ENCODE measurements around the gene DDIT4. TPM values are rescaled to one million over a fixed set of nuclear protein-coding genes. Genes with fewer than 3 reads are reported as not detected.
A peak's percentile ranks its signal among the peaks of the same experiment; 100 is the strongest.
"Not testable (repeated sequence)": the region's sequence is repeated elsewhere in the genome, so short reads cannot be mapped to it uniquely, and the experiment has no call there.

DDIT4 gene
- total and polyA plus RNA-seq, 2 donors = 137 to 277 TPM

DNA sequence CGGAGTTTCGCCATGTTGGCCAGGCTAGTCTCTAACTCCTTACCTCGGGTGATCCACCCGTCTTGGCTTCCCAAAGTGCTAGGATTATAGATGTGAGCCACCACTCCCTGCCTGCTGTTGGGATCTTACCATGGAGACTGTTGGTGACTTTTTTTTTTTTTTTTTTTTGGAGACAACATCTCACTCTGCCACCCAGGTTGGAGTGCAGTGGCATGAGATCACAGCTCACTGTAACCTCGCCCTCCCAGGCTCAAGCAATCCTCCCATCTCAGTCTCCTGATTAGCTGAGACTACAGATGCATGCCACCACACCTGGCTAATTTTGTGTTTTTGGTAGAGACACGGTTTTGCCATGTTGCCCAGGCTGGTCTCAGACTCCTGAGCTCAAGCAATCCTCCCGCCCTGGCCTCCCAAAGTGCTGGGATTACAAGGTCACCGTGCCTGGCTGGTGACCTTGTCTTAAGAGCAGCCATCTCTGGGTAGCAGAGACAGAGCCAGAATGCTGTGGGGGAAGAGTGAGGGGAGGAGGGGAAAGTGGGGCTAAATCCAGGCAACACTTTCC, 32.0 kb upstream of the DDIT4 start:
- H3K4me3 ChIP-seq (ENCODE audit: low read depth, low read length) = no peak overlapping the region
- WGBS = 92% methylated on average over 8 of the region's 8 CpGs
- H3K36me3 ChIP-seq (ENCODE audit: insufficient read depth) = no peaks in the 10 kb centered on the region
- no peak overlapping the region for H3K27ac ChIP-seq (ENCODE audit: low read depth)
- no peak for DNase-seq (ENCODE audit: extremely low spot score)
- peaks cover 4% of the 10 kb centered on the region for H3K4me1 ChIP-seq (ENCODE audit: insufficient read depth)

DNA sequence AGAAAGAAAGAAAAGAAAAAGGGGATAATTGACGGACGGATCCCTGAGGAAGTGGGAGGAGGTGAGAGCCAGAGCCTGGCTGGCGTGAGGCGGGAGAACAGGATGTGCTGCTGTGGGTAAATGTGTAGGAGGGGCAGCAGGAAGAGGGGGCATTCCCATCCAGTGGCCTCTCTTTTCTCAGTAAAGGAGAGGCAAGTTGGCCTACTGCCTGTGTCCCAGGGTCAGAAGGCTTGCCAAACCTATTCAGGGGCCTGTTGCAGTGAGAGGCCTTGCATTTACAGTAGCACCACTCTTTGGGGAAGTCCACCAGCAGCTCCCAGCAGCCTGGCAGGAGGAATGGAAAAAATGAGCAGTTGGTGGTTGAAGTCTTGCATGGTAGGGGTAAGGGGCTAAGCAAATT, 31.0 kb upstream of the DDIT4 start:
- H3K36me3 ChIP-seq (ENCODE audit: insufficient read depth) = no peaks in the 10 kb centered on the region
- H3K4me3 ChIP-seq (ENCODE audit: low read depth, low read length) = no peak overlapping the region
- DNase-seq (ENCODE audit: extremely low spot score) = no peak
- WGBS = 70% methylated on average over 4 of the region's 4 CpGs
- no peak overlapping the region for H3K27ac ChIP-seq (ENCODE audit: low read depth)
- peaks cover 5% of the 10 kb centered on the region for H3K4me1 ChIP-seq (ENCODE audit: insufficient read depth)

DNA sequence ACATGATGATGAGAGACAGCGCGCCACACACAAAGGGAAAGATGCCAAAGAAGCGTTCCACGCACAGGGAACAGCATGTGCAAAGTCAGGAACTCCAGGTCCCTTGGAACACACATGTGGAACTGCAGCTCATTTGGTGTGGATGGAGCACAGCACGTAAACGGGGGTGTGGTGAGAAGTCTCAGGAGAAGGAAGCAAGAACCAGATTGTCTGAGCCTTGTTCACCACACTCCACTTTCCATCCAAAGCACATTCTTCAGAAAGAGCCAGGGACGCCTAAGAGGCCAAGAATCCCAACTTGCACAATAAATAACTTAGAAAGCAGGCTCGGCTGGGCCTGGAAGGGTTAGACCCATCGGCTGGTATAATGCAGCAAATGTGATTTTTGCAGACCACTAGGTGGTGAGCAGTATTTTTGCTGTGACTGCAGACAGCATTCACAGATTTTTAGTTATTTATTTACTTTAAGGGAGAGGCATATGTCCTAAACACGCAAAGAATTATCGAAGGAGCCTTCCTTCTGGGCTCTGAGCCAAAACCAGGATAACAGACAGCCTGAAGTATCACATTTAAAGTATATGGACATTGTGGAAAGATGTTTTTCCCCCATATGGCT, 29.8 kb upstream of the DDIT4 start:
- no peak for DNase-seq (ENCODE audit: extremely low spot score)
- Histone ChIP-seq H3K36me3 (ENCODE audit: insufficient read depth) (no peaks in the 10 kb centered on the region), H3K4me1 (ENCODE audit: insufficient read depth) (peaks cover 5% of the 10 kb centered on the region), H3K27ac (ENCODE audit: low read depth) (peak overlapping the region; percentile 66), H3K4me3 (ENCODE audit: low read depth, low read length) (no peak overlapping the region)
- 37% methylated on average over 11 of the region's 11 CpGs for WGBS

DNA sequence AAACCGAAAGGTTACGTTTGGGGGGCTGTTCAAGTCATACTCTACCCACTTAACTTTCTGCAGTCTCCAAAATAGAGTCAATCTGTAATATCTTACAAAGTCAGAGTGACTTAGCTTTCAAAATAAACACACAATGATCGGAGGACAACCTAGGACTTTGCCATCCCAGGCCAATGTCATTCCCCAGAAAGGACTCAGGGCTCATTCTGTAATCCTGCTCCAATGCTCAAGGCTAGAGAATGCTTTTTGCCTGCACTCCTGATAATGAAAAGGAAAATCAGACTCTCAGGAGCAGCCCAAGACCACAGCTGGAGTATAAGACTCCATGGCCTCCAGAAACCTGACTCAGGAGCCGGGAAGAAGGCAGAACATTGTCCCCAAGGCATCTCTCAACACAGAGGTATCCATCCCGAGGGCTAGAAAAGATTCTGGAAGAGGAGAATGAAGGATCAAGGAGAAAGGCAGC, 29.1 kb upstream of the DDIT4 start:
- no peak for DNase-seq (ENCODE audit: extremely low spot score)
- H3K36me3 ChIP-seq (ENCODE audit: insufficient read depth) = no peaks in the 10 kb centered on the region
- peak overlapping the region; percentile 85 for H3K27ac ChIP-seq (ENCODE audit: low read depth)
- peaks cover 5% of the 10 kb centered on the region for H3K4me1 ChIP-seq (ENCODE audit: insufficient read depth)
- H3K4me3 ChIP-seq (ENCODE audit: low read depth, low read length) = no peak overlapping the region
- WGBS = 34% methylated on average over 5 of the region's 5 CpGs

DNA sequence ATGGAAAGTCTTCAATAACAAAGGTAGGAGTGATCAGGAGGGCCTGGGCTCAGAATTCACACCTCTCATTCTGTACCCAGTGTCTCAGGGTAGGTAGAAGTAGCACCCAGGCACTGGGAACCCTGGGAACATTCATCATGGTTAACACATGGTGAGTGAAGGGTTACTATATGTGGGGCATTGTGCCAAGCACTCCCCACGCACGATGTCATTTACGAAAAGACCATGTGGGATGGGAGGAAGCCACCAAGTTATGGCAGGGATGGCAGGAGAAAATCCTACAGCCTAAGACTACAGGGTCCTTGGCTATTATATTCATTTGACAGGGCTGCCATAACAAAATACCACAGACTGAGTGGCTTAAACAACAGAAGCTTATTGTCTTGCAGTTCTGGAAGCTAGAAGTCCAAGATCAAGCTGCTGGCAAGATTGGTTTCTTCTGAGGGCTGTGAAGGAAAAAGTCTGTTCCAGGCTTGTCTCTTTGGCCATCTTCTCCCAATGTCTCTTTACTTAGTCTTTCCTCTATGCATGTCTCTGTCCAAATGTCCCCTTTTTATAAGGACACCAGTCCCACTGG, 27.7 kb upstream of the DDIT4 start:
- H3K27ac ChIP-seq (ENCODE audit: low read depth) = peak overlapping the region; percentile 28
- 10% methylated on average over 3 of the region's 3 CpGs for WGBS
- DNase-seq (ENCODE audit: extremely low spot score) = no peak
- peaks cover 5% of the 10 kb centered on the region for H3K4me1 ChIP-seq (ENCODE audit: insufficient read depth)
- H3K36me3 ChIP-seq (ENCODE audit: insufficient read depth) = no peaks in the 10 kb centered on the region
- no peak overlapping the region for H3K4me3 ChIP-seq (ENCODE audit: low read depth, low read length)

DNA sequence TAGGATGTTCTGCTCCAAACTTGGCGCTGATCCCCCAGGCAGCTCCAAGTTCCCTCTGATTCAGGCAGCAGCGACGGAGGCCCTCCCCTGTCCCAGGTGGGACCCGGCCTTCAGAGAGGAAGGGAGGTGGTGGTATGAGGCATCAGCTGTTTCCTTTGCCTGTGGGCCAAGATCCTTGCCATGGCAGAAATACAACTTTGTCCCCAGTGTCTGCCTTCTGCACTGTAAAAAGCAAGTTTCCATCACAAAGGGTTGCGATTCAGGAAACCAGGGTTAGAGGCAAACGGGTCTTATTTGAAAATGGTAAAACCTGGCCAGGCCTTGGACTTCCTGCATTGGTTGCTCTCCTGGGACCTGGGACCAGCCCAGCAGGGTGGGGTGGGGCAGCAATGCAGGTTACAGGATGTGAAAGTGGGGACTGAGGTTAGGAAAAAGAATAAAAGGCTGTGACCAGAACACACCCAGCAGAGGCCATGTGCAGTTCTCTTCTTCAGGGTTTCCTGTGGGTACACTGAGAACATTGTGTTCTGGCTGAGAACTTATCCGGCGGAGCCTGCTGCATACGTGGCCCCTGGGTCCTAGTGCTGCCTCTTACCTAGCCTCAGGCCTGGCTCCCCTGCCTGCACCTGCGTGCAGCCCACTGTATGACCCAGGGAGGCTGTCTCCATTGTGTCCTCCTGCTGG, 25.1 kb upstream of the DDIT4 start:
- DNase-seq (ENCODE audit: extremely low spot score) = no peak
- Histone ChIP-seq H3K4me3 (ENCODE audit: low read depth, low read length) (no peak overlapping the region), H3K4me1 (ENCODE audit: insufficient read depth) (peaks cover 5% of the 10 kb centered on the region)

DNA sequence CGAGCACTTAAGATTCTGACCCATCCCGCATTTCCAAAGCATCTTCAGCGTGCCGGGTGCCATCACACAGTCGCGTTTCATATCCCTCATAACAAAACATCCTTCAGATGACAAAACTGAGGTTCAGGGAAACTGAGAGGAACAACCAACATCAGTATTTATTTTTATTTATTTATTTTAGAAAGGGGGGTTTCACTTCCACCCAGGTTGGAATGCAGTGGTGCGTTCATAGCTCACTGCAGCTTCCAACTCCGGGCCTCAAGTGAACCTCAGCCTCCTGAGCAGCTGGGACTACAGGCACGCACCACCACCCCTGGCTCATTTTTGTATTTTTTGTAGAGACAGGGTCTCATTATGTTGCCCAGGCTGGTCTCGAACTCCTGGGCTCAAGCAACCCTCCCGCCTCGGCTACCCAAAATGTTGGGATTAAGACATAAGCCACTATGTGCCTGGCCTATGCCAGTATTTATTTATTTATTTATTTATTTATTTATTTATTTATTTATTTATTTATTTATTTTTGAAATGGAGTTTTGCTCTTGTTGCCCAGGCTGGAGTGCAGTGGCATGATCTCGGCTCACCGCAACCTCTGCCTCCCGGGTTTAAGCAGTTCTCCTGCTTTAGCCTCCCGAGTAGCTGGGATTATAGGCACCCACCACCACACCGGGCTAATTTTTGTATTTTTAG, 24.4 kb upstream of the DDIT4 start:
- WGBS = 91% methylated on average over 17 of the region's 17 CpGs
- not testable (repeated sequence) for H3K36me3 ChIP-seq (ENCODE audit: insufficient read depth); DNase-seq (ENCODE audit: extremely low spot score); H3K4me1 ChIP-seq (ENCODE audit: insufficient read depth); H3K4me3 ChIP-seq (ENCODE audit: low read depth, low read length)
- H3K27ac ChIP-seq (ENCODE audit: low read depth) = peak overlapping the region; percentile 92

More for the DNA sequence above, 25.1 kb upstream of the DDIT4 start:
- 14% methylated on average over 10 of the region's 10 CpGs for WGBS
- Histone ChIP-seq H3K27ac (ENCODE audit: low read depth) (peak overlapping the region; percentile 92), H3K36me3 (ENCODE audit: insufficient read depth) (no peaks in the 10 kb centered on the region)

DNA sequence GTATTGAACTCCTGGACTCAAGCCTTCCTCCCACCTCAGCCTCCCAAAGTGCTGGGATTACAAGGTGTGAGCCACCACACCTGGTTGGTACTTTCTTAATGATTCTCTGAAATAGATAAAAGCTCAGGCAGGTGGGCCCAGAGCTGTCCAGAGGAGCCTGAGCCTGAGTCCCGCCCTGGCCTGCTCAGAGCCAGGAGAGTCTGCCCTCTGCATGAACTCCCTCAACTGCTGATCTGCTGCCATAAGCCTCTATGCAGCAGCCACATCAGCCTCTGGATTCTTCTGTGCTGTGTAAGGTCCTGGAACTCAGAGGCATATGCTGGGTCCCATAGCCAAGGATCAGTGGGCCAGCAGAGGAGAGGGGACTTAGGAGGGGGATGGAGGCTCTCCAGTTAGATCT, 23.1 kb upstream of the DDIT4 start:
- H3K36me3 ChIP-seq (ENCODE audit: insufficient read depth) = no peaks in the 10 kb centered on the region
- no peak for DNase-seq (ENCODE audit: extremely low spot score)
- WGBS = 36% methylated on average over 1 of the region's 1 CpG
- peaks cover 2% of the 10 kb centered on the region for H3K4me1 ChIP-seq (ENCODE audit: insufficient read depth)
- H3K4me3 ChIP-seq (ENCODE audit: low read depth, low read length) = no peak overlapping the region
- H3K27ac ChIP-seq (ENCODE audit: low read depth) = no peak overlapping the region

DNA sequence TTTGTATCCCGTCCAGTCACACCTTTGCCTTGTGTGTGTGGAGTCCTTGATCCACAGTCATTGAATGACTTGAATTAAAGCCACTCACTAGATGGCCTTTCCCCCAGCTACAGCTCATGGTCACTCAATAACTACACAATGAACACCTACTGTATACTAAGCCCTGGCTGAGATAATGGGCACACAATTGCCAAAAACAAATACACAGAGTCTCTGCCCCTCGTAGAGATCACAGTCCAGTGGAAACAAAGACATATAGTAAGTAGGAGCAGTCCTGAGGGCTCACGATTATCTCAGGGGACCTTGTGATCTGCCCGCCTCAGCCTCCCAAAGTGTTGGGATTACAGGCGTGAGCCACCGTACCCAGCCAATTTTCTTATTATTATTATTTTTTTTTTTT, 22.1 kb upstream of the DDIT4 start:
- DNase-seq (ENCODE audit: extremely low spot score) = no peak
- no peak overlapping the region for H3K27ac ChIP-seq (ENCODE audit: low read depth)
- H3K4me1 ChIP-seq (ENCODE audit: insufficient read depth) = peaks cover 2% of the 10 kb centered on the region
- H3K36me3 ChIP-seq (ENCODE audit: insufficient read depth) = no peaks in the 10 kb centered on the region
- WGBS = 93% methylated on average over 6 of the region's 6 CpGs
- H3K4me3 ChIP-seq (ENCODE audit: low read depth, low read length) = no peak overlapping the region

DNA sequence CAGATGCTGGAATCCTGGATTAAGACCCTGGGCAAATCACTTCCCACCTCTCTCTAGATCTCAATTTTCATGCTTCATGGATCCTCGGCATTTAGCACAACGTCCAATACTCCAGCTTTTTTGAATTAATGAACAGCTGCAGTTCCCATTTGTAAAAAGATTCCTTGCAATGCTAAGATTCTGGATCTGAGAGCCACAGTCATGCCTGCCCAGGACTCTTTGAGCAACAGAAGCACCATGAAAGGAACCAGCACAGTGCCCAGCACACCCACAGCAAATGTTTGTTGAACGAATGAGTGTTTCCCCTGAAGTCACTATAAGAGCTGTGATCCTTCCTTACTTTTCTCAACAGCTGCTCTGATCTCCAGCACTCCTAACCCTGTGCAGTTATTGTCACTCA, 20.8 kb upstream of the DDIT4 start:
- peak overlapping the region; percentile 24 for H3K27ac ChIP-seq (ENCODE audit: low read depth)
- 73% methylated on average over 3 of the region's 3 CpGs for WGBS
- no peaks in the 10 kb centered on the region for H3K36me3 ChIP-seq (ENCODE audit: insufficient read depth)
- no peak overlapping the region for H3K4me3 ChIP-seq (ENCODE audit: low read depth, low read length)
- no peak for DNase-seq (ENCODE audit: extremely low spot score)
- no peaks in the 10 kb centered on the region for H3K4me1 ChIP-seq (ENCODE audit: insufficient read depth)

DNA sequence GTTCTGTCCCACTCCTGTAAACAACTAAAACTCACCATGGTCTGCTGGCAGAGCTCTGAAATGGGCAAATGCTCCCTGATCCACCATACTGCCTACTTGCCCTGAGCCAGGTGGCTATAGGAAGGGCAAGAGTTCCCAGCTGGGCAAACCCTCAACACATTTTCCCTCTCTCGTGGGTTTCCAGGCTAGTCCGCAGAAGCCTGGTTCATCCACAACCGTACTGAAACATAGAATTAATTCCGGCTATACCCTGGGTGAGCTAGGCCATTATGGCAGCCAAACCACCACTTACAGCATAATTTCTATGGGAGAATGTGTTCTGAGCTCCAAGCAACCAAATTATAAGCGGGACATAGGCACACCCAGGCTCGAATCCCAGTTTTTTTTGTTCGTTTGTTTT, 20.1 kb upstream of the DDIT4 start:
- 85% methylated on average over 7 of the region's 7 CpGs for WGBS
- Histone ChIP-seq H3K36me3 (ENCODE audit: insufficient read depth) (no peaks in the 10 kb centered on the region), H3K4me1 (ENCODE audit: insufficient read depth) (no peaks in the 10 kb centered on the region), H3K4me3 (ENCODE audit: low read depth, low read length) (no peak overlapping the region), H3K27ac (ENCODE audit: low read depth) (peak overlapping the region; percentile 43)
- DNase-seq (ENCODE audit: extremely low spot score) = no peak

DNA sequence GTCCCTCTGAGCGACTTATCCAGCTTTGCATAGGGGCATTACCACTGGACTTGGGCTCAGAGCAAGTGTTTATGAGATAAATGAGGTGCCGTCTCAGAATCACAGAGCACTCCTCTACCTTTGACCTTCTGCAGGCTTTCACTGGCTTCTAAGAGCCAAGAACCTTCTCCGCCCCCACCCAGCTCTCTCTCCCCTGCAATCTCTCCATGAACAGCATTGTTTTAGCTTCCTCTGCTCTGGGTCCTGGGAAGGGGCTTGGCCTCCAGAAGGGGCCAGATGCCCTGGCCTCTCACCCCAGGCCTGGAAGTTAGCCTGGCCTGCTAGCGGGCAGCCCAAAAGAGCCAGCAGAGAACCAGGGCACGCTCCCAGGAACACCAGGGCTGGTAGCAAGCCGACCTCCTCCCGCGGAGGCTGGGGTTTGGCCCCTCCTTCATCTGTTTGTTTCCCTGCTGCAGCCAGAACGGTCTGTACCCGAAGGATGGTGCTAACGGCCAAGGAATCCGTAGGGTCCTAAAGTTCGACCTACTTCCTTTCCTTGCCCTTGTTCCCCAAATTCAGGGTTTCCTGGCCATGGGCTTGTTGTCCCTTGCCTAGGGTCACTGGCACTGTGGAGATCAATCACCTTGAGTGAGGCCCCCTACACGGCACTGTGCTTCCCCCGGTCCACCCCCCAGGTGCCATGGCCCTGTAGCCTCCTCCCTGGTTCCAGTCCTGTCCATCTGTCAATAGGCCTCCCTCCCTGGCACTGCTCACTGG, 18.7 kb upstream of the DDIT4 start:
- 9% methylated on average over 15 of the region's 15 CpGs for WGBS
- no peak for DNase-seq (ENCODE audit: extremely low spot score)
- no peaks in the 10 kb centered on the region for H3K4me1 ChIP-seq (ENCODE audit: insufficient read depth)
- peak overlapping the region; percentile 92 for H3K27ac ChIP-seq (ENCODE audit: low read depth)
- H3K4me3 ChIP-seq (ENCODE audit: low read depth, low read length) = no peak overlapping the region
- no peaks in the 10 kb centered on the region for H3K36me3 ChIP-seq (ENCODE audit: insufficient read depth)
